Heart left ventricle (tissue), 16 donors: Measurements from ENCODE around the gene DTYMK. TPM values are rescaled to one million over a fixed set of nuclear protein-coding genes. Genes with fewer than 3 reads are reported as not detected.
A peak's percentile ranks its signal among the peaks of the same experiment; 100 is the strongest.

Experiments used
- ATAC-seq, 4 donors: fragments of 200-7000 bp; cut with Tn5 transposase; one replicate each; pipeline ENCODE4 v1.9.1; 2020 to 2022; ENCODE audit warnings: moderate library complexity in 4 of 4, mild to moderate bottlenecking in 3 of 4, moderate number of reproducible peaks in 1 of 4
- DNase-seq, 5 donors: peaks; one replicate each; pipeline ENCODE4 v3.0.0-alpha.2; 2020
- H3K27ac ChIP-seq, 12 donors: fragments of 200-600 bp; sonication (generic) in 4 of 12; one replicate each; pipeline versions ENCODE4 v1.5.0 to v1.8.0; 2016 to 2022; ENCODE audit warnings: mild to moderate bottlenecking in 2 of 12
- H3K27me3 ChIP-seq, 9 donors: fragments of 200-600 bp; sonication (generic) in 2 of 9; one replicate each; pipeline versions ENCODE4 v1.5.1 to v1.8.0; 2016 to 2022; ENCODE audit warnings: mild to moderate bottlenecking in 3 of 9
- H3K36me3 ChIP-seq, 9 donors: fragments of 200-600 bp; sonication (generic) in 2 of 9; one replicate each; pipeline versions ENCODE4 v1.5.0 to v1.8.0; 2018 to 2022; ENCODE audit warnings: mild to moderate bottlenecking in 2 of 9
- H3K4me1 ChIP-seq, 12 donors: fragments of 200-600 bp; sonication (generic) in 4 of 12; one replicate each; pipeline versions ENCODE4 v1.5.0 to v1.8.0; 2016 to 2022; ENCODE audit warnings: mild to moderate bottlenecking in 3 of 12
- H3K4me3 ChIP-seq, 12 donors: fragments of 200-600 bp; sonication (generic) in 4 of 12; one replicate each; pipeline versions ENCODE4 v1.5.0 to v1.8.0; 2017 to 2022; ENCODE audit warnings: mild to moderate bottlenecking in 9 of 12, moderate library complexity in 4 of 12
- H3K9me3 ChIP-seq, 12 donors: fragments of 200-600 bp; sonication (generic) in 4 of 12; one replicate each; pipeline versions ENCODE4 v1.5.0 to v1.8.0; 2016 to 2022; ENCODE audit warnings: mild to moderate bottlenecking in 1 of 12
- POLR2A ChIP-seq, 2 donors: fragments of 450-650 bp; IDR thresholded peaks; one replicate each; pipeline ENCODE4 v1.6.1; 2017; ENCODE audit warnings: antibody characterized with exemption in 2 of 2, mild to moderate bottlenecking in 2 of 2, moderate library complexity in 2 of 2
- WGBS, 4 donors: extraction: QIAGEN DNeasy Blood & Tissue Kit in 2 of 4; methylation state at CpG; one replicate each; pipeline versions ENCODE4 v1.1.5 to v1.1.7; 2013 to 2018; 5-methylcytosine and 5-hydroxymethylcytosine counted together
- intact Hi-C, 10 donors: fragments of 100-400 bp; cut with DNase I; formaldehyde crosslinking; loops; one replicate each; pipeline versions ENCODE4 v1.11.1 to v1.14.2; 2022
- polyA plus RNA-seq, 2 donors: library from polyadenylated mRNA; stranded (reverse); fragments of 200-250 nt; gene quantifications; one replicate each; pipeline ENCODE4 v1.2.3, GENCODE V29; 2013
- total RNA-seq, 9 donors: library from RNA; depleted of rRNA in 2 of 9; stranded (reverse); fragments of >200 nt in 2 of 9; fragmentation: NEBNext Ultra II Directional in 3 of 9; extraction: Animal tissue kit (Norgen Biotek cat#: 25700) in 3 of 9; gene quantifications; one replicate each; pipeline versions ENCODE4 v1.1.0 to v1.2.4, GENCODE V29; 2016 to 2023
- TF ChIP-seq, protein P1 (sequence below), 12 donors: fragments of 200-600 bp; sonication (generic) in 4 of 12; IDR thresholded peaks; one replicate each; pipeline versions ENCODE4 v1.5.0 to v1.8.0; 2018 to 2022; ENCODE audit warnings: antibody characterized with exemption in 12 of 12, mild to moderate bottlenecking in 5 of 12
- donor health status: ischemic (EF 13 %, LVEDD 7.1; RV severe dilation, severe dysfunction).
- donor health status: healthy with polysubstance abuse.
- donor health status: DM: no; HTN: yes; CAD: no.
- donor health status: DM: no; HTN: no; CAD: no.
- donor health status: ischemic (EF 25% LVEDD 6.9; RV normal size, moderate dysfunction).
- donor health status: ischemic (EF 25% LVEDD 5.7; RV mildly dilated, moderate dysfunction).
- donor health status: healthy.
- donor health status: DM: yes; HTN: yes; CAD: no.
- donor health status: ischemic (EF 35%, LVEDD 5.7; RV mildly dilated, moderate dysfunction).
- donor health status: nonischemic (EF 11% LVEDD 7.7; RV severe dilation, severe dysfunction).
- donor health status: DM: yes; HTN: yes; CAD: no.
- donor health status: PGD.
- donor health status: ischemic (EF 29% LVEDD 5.4; RV normal size, mild dysfunction).
- donor health status: nonischemic (EF 23%, LVEDD 6.1; RV moderate dilation, normal function).

The DTYMK gene
- total and polyA plus RNA-seq, 11 donors, result 7.5 to 21.0 (median 8.9) TPM

DNA sequence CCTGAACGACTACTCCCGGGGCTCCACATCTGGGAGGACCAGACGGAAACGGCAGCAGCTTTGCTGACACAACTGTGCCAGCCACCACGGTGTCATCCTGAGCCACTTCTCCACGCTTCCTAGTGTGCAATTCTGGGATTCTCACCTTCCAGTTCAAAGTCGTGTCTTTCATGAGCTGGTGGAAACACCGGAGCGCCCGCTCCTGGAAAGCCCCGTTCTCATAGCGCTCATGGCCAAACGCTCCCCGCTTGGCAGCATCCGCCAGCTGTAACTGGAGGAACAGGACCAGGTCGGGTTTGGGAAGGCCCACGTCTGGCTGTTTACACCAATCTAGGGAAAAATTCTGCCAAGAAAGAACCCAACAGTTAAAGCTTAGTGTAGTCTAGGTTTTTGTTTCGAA lies 8.3 kb downstream of the DTYMK start:
- Histone ChIP-seq H3K4me3 (no peak overlapping the region), H3K27ac (no peak overlapping the region), H3K4me1 (peaks cover 0 to 13% (median 5%) of the 10 kb centered on the region in 12 donors), H3K27me3 (no peaks in the 10 kb centered on the region), H3K36me3 (peaks cover 0 to 89% (median 46%) of the 10 kb centered on the region in 9 donors), H3K9me3 (no peaks in the 10 kb centered on the region)
- 92 to 95% (median 94%) methylated on average over 18 of the region's 18 CpGs for WGBS, 4 donors
- intact Hi-C loops, result no loop called here
- no peak for TF ChIP-seq POLR2A (IDR thresholded peaks at IDR 0.05)
- TF ChIP-seq, protein P1, sequence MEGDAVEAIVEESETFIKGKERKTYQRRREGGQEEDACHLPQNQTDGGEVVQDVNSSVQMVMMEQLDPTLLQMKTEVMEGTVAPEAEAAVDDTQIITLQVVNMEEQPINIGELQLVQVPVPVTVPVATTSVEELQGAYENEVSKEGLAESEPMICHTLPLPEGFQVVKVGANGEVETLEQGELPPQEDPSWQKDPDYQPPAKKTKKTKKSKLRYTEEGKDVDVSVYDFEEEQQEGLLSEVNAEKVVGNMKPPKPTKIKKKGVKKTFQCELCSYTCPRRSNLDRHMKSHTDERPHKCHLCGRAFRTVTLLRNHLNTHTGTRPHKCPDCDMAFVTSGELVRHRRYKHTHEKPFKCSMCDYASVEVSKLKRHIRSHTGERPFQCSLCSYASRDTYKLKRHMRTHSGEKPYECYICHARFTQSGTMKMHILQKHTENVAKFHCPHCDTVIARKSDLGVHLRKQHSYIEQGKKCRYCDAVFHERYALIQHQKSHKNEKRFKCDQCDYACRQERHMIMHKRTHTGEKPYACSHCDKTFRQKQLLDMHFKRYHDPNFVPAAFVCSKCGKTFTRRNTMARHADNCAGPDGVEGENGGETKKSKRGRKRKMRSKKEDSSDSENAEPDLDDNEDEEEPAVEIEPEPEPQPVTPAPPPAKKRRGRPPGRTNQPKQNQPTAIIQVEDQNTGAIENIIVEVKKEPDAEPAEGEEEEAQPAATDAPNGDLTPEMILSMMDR (IDR thresholded peaks at IDR 0.05), result no peak
- no peak for ATAC-seq
- peak in 1 of 5 donors; percentile 28 for DNase-seq

DNA sequence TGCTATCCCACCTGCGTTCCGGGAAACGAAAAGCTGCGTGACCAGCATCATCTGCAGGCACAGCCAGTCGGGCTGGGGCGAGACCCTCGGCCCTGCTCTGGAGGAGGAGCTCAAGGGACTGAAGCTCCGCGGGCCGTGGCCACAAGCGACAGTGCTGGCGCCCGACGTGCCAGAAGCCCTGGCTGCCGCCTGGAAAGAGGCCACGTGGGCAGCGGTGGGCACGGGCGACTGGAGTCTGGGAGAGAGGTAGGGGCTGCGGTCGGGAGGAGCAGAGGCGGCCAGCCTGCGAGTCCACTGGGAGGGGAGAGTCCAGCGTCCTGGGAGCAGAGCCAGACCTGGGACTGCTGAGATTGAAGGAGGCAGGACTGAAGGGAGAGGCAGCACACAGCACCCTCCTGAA lies 9.2 kb downstream of the DTYMK start:
- Histone ChIP-seq H3K27me3 (no peaks in the 10 kb centered on the region), H3K27ac (no peak overlapping the region), H3K4me1 (peaks cover 0 to 13% (median 5%) of the 10 kb centered on the region in 12 donors), H3K9me3 (no peaks in the 10 kb centered on the region), H3K4me3 (no peak overlapping the region), H3K36me3 (peaks cover 0 to 83% (median 52%) of the 10 kb centered on the region in 9 donors)
- WGBS, 4 donors, result 91 to 96% (median 94%) methylated on average over 24 of the region's 24 CpGs
- ATAC-seq, result no peak
- DNase-seq, result peak in 1 of 5 donors; percentile 34
- no peak for TF ChIP-seq POLR2A (IDR thresholded peaks at IDR 0.05)
- TF ChIP-seq, protein P1 (IDR thresholded peaks at IDR 0.05), result no peak
- intact Hi-C loops, result no loop called here

DNA sequence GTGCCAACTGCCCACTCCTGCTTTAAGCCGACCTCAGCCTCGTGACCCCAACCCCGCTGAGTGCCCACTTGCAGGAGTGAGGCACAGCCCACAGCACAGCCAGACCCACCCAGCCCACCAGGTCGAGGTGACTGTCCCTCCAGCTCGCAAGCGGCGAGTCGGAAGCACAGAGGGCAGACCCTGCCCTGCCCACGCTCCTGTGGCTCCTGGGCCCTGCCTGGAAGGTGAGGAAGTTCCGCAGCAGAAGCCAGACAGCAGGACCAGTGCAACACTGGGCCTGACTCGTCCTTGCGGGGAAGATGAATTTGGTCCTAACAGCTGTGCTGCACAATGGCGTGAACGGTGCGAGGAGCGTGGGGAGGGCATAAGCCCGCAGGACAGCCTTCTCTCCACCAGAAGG lies 9.9 kb downstream of the DTYMK start:
- DNase-seq, result peak in 1 of 5 donors; percentile 42
- Histone ChIP-seq H3K27ac (no peak overlapping the region), H3K27me3 (no peaks in the 10 kb centered on the region), H3K4me3 (no peak overlapping the region), H3K36me3 (peaks cover 0 to 83% (median 54%) of the 10 kb centered on the region in 9 donors), H3K9me3 (no peaks in the 10 kb centered on the region), H3K4me1 (peaks cover 0 to 13% (median 5%) of the 10 kb centered on the region in 12 donors)
- WGBS, 4 donors, result 88 to 95% (median 94%) methylated on average over 16 to 17 of the region's 17 CpGs
- no peak for TF ChIP-seq POLR2A (IDR thresholded peaks at IDR 0.05)
- intact Hi-C loops, result no loop called here
- no peak for ATAC-seq

DNA sequence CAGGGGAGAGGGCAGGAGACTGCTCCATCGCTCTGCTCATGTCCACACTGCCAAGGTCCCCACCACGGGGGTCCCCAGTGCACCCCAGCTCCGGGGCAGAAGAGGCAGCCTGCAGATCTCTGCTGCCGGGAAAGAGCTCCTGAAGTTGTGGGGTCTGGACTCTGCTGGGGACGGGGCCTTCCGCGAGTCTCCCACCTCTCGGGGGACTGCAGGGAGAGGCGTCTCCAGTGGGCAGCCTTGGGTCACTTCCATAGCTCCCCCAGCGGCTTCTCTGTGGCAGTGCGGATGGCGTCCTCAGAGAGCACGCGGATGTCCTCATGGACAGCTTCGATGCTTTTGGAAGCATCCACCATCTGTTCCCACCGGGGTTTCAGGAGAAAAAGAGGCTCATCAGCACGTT lies 10.7 kb downstream of the DTYMK start:
- intact Hi-C loops, result no loop called here
- no peak overlapping the region for H3K27ac ChIP-seq
- TF ChIP-seq, protein P1 (IDR thresholded peaks at IDR 0.05), result no peak
- no peak for TF ChIP-seq POLR2A (IDR thresholded peaks at IDR 0.05)
- H3K36me3 ChIP-seq, result peaks cover 0 to 83% (median 55%) of the 10 kb centered on the region in 9 donors
- DNase-seq, result peak in 1 of 5 donors; percentile 55
- ATAC-seq, result no peak
- H3K27me3 ChIP-seq, result no peaks in the 10 kb centered on the region
- WGBS, 4 donors, result 84 to 89% (median 87%) methylated on average over 10 to 17 of the region's 17 CpGs
- H3K9me3 ChIP-seq, result no peaks in the 10 kb centered on the region
- peaks cover 0 to 10% (median 3%) of the 10 kb centered on the region in 12 donors for H3K4me1 ChIP-seq
- no peak overlapping the region for H3K4me3 ChIP-seq
